HCT116 (cell line): ENCODE data around the gene NPIPB2.

Experiments
- CTCF ChIP-seq, 3 experiments: fragments of 200-600 bp in 1 of 3; sonication (generic) in 1 of 3; IDR thresholded peaks in 2 of 3; conservative IDR thresholded peaks in 1 of 3; 2 replicates each; pipeline ENCODE4 v1.5.1; 2012 to 2017; ENCODE audit warnings: low read depth in 2 of 3, low read length in 2 of 3, antibody characterized with exemption in 1 of 3, borderline replicate concordance in 1 of 3, control low read depth in 1 of 3, mild to moderate bottlenecking in 1 of 3, mixed read lengths in 1 of 3, mixed run types in 1 of 3, moderate library complexity in 1 of 3; ENCODE audit not compliant: insufficient read depth in 1 of 3
- EZH2 ChIP-seq: fragments of 200-600 bp; sonication (generic); IDR thresholded peaks from 2 replicates; pipeline ENCODE4 v1.6.1; 2017; ENCODE audit warnings: antibody characterized with exemption, mixed run types
- POLR2AphosphoS5 ChIP-seq: IDR thresholded peaks from 2 replicates; pipeline ENCODE4 v1.6.1; 2011; ENCODE audit warnings: mild to moderate bottlenecking, low read depth, low read length, moderate library complexity
- REST ChIP-seq: IDR thresholded peaks from 2 replicates; pipeline ENCODE4 v1.6.1; 2012; ENCODE audit warnings: low read depth
- ZFX ChIP-seq: fragments of 450-650 bp; IDR thresholded peaks from 2 replicates; pipeline ENCODE4 v1.6.1; 2017

GRCh38 chr16:11903906-11904305, 37.9 kb downstream of the NPIPB2 start:
- TF ChIP-seq EZH2 (no peak), ZFX (no peak), REST (no peak), CTCF (IDR thresholded peaks at IDR 0.05 in 2 of 3, conservative IDR thresholded peaks at IDR 0.05 in 1 of 3; ENCODE audit: borderline replicate concordance in 1 of 3, insufficient read depth in 1 of 3, low read depth in 2 of 3, low read length in 2 of 3) (no peak), POLR2AphosphoS5 (no peak)
